ENCODE measurements around the gene MCM3AP.
"Not testable (repeated sequence)": the region's sequence is repeated elsewhere in the genome, so short reads cannot be mapped to it uniquely, and the experiment has no call there.

The MCM3AP gene

DNA sequence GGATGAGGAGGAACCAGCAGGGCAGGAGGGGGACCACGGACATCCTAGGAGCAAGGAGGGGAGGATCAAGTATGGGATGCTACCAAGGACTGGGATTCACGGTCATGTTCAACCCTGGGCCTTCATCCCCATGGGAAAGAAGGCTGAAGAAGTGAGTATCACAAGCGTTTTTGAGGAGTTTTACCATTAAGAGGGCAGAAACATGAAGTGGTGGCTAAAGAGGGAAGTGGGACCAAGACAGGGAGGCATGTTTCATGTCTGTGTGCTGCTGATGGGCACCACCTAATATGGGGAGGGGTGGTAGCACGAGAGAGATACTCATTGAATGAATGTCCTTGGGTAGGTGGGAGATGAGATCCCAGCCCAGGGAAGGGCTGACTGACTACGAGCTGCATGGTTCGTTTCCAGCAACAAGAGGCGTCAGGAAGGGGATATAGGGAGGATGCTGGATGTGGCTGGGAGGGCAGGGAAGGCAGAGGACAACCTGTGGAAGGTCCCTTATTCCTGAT is 45.5 kb downstream of the MCM3AP start:
- no peak for DNase-seq

DNA sequence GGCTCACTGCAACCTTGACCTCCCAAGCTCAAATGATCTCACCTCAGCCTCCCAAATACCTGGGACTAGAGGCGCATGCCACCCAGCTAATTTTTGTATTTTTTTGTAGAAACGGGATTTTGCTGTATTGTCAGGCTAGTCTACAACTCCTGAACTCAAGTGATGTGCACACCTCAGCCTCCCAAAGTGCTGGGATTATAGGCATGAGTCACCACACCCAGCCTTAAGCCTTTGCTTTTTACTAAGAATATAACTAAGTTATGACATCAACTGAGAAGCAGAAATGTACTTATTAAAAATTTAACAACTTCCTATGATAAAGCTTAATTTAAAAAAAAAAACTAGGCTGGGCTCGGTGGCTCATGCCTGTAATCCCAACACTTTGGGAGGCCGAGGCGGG is 47.9 kb downstream of the MCM3AP start:
- no peak for DNase-seq

DNA sequence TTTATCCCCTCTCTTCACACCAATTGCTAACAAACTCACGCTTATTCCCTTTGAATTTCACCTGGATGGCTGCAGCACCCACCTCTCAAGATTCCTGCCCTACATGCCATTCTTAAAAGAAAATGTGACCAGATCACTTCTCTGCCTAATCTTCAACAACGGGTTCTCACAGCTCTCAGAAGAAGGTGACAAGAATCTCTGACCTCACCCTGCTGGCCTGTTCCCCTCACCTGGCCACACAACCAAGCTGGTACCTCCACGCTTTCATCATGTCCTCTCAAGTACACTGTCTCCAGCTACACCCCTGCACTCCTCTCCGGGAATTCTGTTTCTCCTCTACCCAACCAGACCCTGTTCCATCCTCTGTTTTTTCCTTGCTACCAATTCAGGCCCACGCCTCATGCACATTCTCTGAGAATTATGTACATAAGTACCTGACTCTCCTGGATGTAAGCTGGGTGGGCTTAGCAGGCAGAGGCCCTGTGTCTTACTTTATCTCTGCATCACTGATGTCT is 50.9 kb downstream of the MCM3AP start:
- no peak for DNase-seq

GRCh38 chr21:46229923-46230260 is 55.5 kb downstream of the MCM3AP start:
- no peak for DNase-seq

DNA sequence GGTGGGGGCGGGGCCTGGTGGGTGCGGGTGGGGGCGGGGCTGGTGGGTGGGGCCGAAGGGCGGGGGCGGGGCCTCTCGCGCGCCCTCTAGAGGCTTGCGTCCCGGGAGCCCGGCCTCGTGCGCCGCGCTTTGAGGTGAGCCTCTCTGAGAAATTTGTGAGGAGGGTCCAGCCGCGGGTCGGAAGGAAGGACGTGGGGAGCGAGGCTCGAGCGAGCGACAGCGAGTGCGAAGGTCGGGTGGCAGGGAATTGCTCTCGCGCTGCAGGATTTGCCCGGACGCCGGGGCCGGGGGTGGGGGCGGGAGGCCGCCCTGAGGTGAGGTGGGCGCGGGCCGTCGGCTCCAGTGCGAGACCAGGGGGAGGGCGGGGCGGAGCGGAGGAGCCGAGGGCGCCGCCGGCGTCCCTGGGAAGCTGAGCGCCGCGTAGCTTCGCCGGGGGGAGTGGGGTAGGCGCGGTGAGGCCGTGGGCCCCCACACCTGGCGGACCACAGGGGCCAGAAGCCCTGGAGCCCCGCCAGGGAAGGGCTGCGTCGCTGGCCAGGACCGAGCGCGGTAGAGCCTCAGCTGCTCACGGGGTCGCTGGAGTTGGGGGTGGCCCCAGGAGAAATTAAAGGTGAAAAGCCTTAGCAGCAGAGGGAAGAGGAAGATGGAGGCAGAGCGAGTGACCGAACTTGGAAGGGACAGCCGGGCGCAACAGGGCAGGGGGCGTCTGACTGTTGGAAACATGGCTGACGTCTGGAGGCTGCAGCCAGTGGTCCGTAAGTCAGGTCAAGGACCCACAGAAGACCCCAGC is 56.1 kb downstream of the MCM3AP start:
- DNase-seq: no peak

- DNase-seq: peak; percentile 98
These were observed 56.9 kb downstream of the MCM3AP start, which contains the start of gene LSS for GRCh38 chr21:46228345-46229051. LSS (minus strand) TSS chr21:46228774; CDS start chr21:46228745, 29 bp downstream.

- DNase-seq: no peak
These were observed 57.5 kb downstream of the MCM3AP start for GRCh38 chr21:46227811-46228344.

- DNase-seq: no peak
These were observed 58.4 kb downstream of the MCM3AP start for GRCh38 chr21:46226920-46227599.

DNA sequence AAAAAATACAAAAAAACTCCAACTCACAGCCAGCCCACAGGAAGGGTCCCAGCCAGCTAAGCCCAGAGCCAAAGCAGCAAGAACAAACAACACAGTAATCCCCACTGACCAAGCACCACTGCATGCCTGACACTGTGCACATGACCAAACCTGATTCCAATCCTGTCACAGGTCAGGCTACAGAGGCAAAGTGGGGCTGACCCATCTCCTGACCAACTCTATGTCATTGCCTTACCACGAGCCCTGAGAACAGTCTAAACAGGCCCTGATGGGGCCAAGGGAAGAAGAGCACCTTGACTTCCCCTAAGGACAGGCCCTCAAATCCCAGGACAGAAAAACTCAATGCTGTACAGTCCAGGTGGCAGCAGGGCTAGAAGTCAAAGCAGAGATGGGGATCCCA is 59.3 kb downstream of the MCM3AP start:
- DNase-seq: no peak

DNA sequence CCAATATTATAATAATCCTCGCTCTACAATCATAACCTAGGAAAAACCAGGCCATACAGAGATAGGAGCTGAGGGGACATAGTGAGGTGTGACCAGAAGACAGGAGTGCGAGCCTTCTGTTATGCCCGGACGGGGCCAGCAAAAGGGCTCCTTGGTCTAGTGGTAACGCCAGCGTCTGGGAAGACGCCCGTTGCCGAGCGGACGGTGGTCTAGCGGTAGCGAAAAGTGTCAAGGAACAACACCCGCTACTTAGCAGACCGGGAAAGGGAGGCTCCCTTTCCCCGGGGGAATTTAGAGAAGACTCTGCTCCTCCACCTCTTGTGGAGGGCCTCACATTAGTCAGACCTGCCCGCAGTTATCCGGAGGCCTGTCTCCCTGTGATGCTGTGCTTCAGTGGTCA is 61.8 kb downstream of the MCM3AP start:
- not testable (repeated sequence) for DNase-seq

DNA sequence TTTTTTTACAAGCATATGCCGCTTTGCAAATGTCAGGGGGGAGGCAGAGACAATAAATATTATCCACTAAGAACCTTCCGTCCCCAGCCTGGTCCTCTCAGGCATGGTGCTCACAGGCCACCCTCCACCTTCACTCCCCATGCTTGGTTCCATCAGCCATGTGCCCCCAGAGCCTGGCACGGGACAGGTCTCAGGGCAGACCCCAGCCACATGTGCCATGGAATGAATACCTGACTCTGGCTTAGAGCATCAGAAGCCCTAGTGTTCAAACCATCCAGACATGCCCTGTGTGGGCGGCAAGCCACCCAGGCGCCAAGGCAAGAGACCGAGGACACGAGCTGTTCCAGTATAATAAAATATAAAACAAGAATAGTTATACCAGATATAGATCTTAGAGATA is 62.2 kb downstream of the MCM3AP start:
- DNase-seq: no peak

DNA sequence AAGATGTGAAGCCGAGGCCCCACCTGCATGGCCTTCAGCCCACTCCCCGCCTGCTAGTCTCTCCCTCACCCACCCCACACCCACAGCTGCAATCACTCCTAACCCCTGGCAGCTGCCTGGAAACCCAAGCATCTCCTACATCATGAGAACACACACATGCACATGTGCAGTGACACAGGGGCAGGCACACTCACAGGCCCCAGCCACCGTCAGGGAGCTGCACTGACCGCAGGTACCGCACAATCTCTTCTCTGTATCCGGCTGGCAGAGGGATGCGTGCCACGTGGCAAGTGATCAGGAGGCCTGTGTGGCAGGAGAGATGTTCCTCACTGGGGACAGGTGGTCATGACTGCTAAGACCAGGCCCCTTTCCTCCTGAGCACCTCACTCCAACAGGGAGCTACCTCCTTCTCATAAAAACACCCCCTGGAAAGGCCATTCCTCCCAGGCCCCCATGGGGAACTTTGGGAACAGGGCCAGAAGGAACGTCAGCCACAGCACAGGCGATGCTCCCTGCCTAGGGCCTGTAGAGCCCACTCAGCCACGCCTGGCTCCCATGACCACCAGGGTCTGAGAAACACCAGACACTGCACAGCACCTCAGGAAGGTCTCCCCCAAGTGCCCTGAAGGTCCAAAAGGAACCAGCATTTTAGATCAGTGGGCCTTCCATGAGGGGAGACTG is 62.8 kb downstream of the MCM3AP start:
- no peak for DNase-seq

DNA sequence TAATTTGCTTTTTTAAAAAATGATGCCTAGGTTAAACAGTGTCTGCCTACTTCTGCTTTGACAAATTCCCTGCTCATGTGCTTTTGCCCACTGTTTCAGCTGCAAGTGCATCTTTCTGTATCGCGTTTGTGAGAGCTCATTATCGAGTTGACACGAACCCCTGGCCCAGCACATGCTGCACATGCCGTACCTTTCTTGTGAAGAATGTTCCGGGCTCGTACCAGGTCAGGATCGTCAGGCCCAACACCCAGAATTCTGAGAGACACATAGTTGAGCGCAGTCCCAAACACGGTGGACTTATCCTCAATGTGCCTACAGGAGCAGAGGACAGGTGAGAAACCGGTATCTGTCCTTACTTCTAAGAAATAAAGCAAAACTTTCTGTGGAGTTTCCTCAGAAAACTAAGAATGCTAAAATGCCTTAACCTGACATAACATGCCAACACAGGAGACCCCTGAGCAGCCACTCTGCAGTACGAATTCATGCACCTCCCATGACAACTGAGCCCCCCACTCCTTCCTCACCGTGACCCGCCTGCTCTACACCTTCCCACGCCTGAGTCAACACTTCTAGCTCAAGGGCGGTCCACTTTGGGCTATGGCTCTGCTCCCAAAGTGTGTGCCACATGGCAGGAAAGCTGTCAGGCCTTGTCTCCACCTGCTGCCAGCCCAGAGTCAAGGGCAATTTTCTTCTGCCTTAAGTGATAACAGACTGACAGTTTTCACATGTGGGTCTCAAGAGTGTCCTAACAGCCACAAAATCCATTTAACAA is 63.6 kb downstream of the MCM3AP start:
- no peak for DNase-seq

DNA sequence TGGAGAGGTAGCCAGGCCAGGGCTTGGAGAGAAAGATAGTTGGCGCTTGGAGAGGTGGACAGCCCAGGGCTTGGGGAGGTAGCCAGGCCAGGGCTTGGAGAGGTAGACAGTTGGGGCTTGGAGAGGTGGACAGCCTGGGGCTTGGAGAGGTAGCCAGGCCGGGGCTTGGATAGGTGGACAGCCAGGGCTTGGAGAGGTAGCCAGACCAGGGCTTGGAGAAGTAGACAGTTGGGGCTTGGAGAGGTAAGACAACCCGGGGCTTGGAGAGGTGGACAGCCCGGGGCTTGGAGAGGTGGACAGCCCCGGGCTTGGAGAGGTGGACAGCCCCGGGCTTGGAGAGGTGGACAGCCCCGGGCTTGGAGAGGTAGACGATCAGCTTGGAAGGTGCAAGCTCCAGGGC is 64.6 kb downstream of the MCM3AP start:
- no peak for DNase-seq

DNA sequence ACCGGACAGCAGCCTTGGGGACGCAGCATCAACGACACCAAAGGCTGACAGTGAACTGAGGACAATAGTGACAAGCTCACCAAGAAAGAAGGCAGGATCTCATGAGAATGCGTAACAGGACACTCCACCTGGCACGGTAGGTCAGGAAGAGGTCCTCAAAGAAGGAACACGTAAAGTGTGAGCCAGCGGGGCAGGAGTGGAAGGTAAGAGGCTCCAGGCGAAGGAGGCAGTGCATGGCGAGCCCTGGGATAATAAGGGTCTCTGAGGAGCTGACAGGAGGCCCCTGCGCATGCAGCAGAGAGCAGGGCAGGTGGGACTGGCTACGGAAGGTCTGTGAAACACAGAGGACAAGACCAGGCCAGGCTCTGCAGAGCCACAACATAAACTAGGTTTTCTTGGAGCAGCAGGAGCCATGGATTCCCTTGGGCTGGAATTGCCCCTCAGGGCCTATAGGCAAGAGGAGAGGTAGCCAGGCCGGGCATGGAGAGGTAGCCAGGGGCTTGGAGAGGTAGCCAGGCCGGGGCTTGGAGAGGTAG is 65.1 kb downstream of the MCM3AP start:
- DNase-seq: no peak

GRCh38 chr21:46219591-46220239 is 65.7 kb downstream of the MCM3AP start:
- DNase-seq: no peak

GRCh38 chr21:46218906-46219590 is 66.4 kb downstream of the MCM3AP start:
- DNase-seq: no peak

- DNase-seq: no peak
These were observed 67.8 kb downstream of the MCM3AP start for GRCh38 chr21:46217511-46218196.

- no peak for DNase-seq
These were observed 69.2 kb downstream of the MCM3AP start for GRCh38 chr21:46216132-46216747.
